GM12878 (cell line): ENCODE results near the gene DOLPP1. TPM values are rescaled to one million over a fixed set of nuclear protein-coding genes. Genes with fewer than 3 reads are reported as not detected.

ENCODE experiments used
- ATF7 ChIP-seq: fragments of 450-650 bp; IDR thresholded peaks from 2 replicates; pipeline ENCODE4 v1.6.1; 2016; ENCODE audit warnings: low read depth, mild to moderate bottlenecking
- BHLHE40 ChIP-seq, 2 experiments: fragments of 450-650 bp in 1 of 2; IDR thresholded peaks; 2 replicates each; pipeline ENCODE4 v1.6.1; 2011 to 2017; ENCODE audit warnings: low read depth in 2 of 2, borderline replicate concordance in 1 of 2, improper control_type of control experiment in 1 of 2, low read length in 1 of 2, mild to moderate bottlenecking in 1 of 2
- CBFB ChIP-seq: IDR thresholded peaks from 2 replicates; pipeline ENCODE4 v1.6.1; 2016; ENCODE audit warnings: antibody characterized with exemption, low read depth
- GATAD2B ChIP-seq: fragments of 450-650 bp; conservative IDR thresholded peaks from 2 replicates; pipeline ENCODE4 v1.6.1; 2017; ENCODE audit warnings: low read depth, mild to moderate bottlenecking, moderate library complexity
- KDM1A ChIP-seq: fragments of 200-600 bp; sonication (generic); IDR thresholded peaks from 2 replicates; pipeline ENCODE4 v1.6.1; 2016; ENCODE audit warnings: borderline replicate concordance
- LARP7 ChIP-seq: fragments of 450-650 bp; IDR thresholded peaks from 2 replicates; pipeline ENCODE4 v1.6.1; 2017; ENCODE audit warnings: mild to moderate bottlenecking
- NBN ChIP-seq: fragments of 450-650 bp; IDR thresholded peaks from 2 replicates; pipeline ENCODE4 v1.6.1; 2016
- NFXL1 ChIP-seq: fragments of 450-650 bp; IDR thresholded peaks from 2 replicates; pipeline ENCODE4 v1.6.1; 2017; ENCODE audit warnings: antibody characterized with exemption, mild to moderate bottlenecking, borderline replicate concordance
- NFYA ChIP-seq: IDR thresholded peaks from 2 replicates; pipeline ENCODE4 v1.6.1; 2011; ENCODE audit warnings: low read depth, mild to moderate bottlenecking, low read length, improper control_type of control experiment, borderline replicate concordance
- NFYB ChIP-seq: IDR thresholded peaks from 2 replicates; pipeline ENCODE4 v1.6.1; 2011; ENCODE audit warnings: low read depth, mild to moderate bottlenecking, low read length, improper control_type of control experiment, moderate library complexity; ENCODE audit not compliant: insufficient read depth
- POLR2A ChIP-seq: IDR thresholded peaks from 2 replicates; pipeline ENCODE4 v1.6.1; 2011; ENCODE audit warnings: low read depth, mild to moderate bottlenecking, low read length
- POLR2AphosphoS2 ChIP-seq: IDR thresholded peaks from 2 replicates; pipeline ENCODE4 v1.6.1; 2011; ENCODE audit warnings: low read depth, mild to moderate bottlenecking, low read length, improper control_type of control experiment, moderate library complexity
- RCOR1 ChIP-seq: conservative IDR thresholded peaks from 2 replicates; pipeline ENCODE4 v1.6.1; 2012; ENCODE audit warnings: low read depth, low read length, improper control_type of control experiment
- RUNX3 ChIP-seq: IDR thresholded peaks from 2 replicates; pipeline ENCODE4 v1.6.1; 2012; ENCODE audit warnings: low read length, inconsistent platforms
- TCF7 ChIP-seq: IDR thresholded peaks from 2 replicates; pipeline ENCODE4 v1.6.1; 2014; ENCODE audit warnings: antibody characterized with exemption, borderline replicate concordance
- ZNF207 ChIP-seq: fragments of 450-650 bp; IDR thresholded peaks from 2 replicates; pipeline ENCODE4 v1.6.1; 2014; ENCODE audit warnings: antibody characterized with exemption, mild to moderate bottlenecking, borderline replicate concordance
- ZNF217 ChIP-seq: fragments of 450-650 bp; IDR thresholded peaks from 2 replicates; pipeline ENCODE4 v1.6.1; 2017; ENCODE audit warnings: antibody characterized with exemption, mild to moderate bottlenecking
- ZNF24 ChIP-seq: fragments of 450-650 bp; IDR thresholded peaks from 2 replicates; pipeline ENCODE4 v1.6.1; 2017; ENCODE audit warnings: antibody characterized with exemption, mild to moderate bottlenecking
- ZZZ3 ChIP-seq: IDR thresholded peaks from 2 replicates; pipeline ENCODE4 v1.6.1; 2011; ENCODE audit warnings: low read depth; ENCODE audit not compliant: control insufficient read depth, insufficient read length
- polyA plus RNA-seq, 11 experiments: library from polyadenylated mRNA; depleted of rRNA in 4 of 11; unstranded in 6 of 11; stranded (reverse) in 5 of 11; fragments of >200 nt; fragmentation: Nextera tagmentation in 4 of 11; fragmentation: Illumina TruSeq in 1 of 11; extraction: Ambion mirVana in 4 of 11; extraction: Trizol in 1 of 11; gene quantifications; 1 replicate in 1 of 11; 2 replicates in 10 of 11; pipeline versions ENCODE4 v1.2.1 to v1.2.3, GENCODE V29; 2011 to 2016; ENCODE audit warnings: inconsistent platforms in 2 of 11, missing spikeins in 2 of 11, low read depth in 1 of 11
- total RNA-seq, 4 experiments: library from RNA; depleted of rRNA in 3 of 4; stranded (reverse); fragments of >200 nt in 3 of 4; fragmentation: Illumina TruSeq in 1 of 4; extraction: Trizol in 1 of 4; gene quantifications; 2 replicates each; pipeline versions ENCODE4 v1.2.1 to v1.2.3, GENCODE V29; 2013 to 2021
- TF ChIP-seq, protein P1 (sequence below): fragments of 450-650 bp; IDR thresholded peaks from 2 replicates; pipeline ENCODE4 v1.6.1; 2017; ENCODE audit warnings: borderline replicate concordance
- TF ChIP-seq, protein P2 (sequence below): fragments of 150-350 bp; IDR thresholded peaks from 2 replicates; pipeline ENCODE4 v1.6.1; 2014; ENCODE audit warnings: mild to moderate bottlenecking, low read depth, low read length
- TF ChIP-seq, protein P3 (sequence below): IDR thresholded peaks from 2 replicates; pipeline ENCODE4 v1.6.1; 2011; ENCODE audit warnings: borderline replicate concordance, low read depth, mild to moderate bottlenecking, moderate library complexity, mixed read lengths, low read length; ENCODE audit not compliant: insufficient read depth; ENCODE audit errors: extremely low read length
- TF ChIP-seq, protein P4 (sequence below): fragments of 450-650 bp; IDR thresholded peaks from 2 replicates; pipeline ENCODE4 v1.6.1; 2018; ENCODE audit warnings: mild to moderate bottlenecking, low read depth, moderate library complexity; ENCODE audit not compliant: partially characterized antibody

Gene DOLPP1
- total and polyA plus RNA-seq, 10 of the 15 experiments (the other 5 are each of a cell fraction or from before 2014, with no cell fraction given), result 0.76 to 19.9 (median 13.4) TPM

DNA sequence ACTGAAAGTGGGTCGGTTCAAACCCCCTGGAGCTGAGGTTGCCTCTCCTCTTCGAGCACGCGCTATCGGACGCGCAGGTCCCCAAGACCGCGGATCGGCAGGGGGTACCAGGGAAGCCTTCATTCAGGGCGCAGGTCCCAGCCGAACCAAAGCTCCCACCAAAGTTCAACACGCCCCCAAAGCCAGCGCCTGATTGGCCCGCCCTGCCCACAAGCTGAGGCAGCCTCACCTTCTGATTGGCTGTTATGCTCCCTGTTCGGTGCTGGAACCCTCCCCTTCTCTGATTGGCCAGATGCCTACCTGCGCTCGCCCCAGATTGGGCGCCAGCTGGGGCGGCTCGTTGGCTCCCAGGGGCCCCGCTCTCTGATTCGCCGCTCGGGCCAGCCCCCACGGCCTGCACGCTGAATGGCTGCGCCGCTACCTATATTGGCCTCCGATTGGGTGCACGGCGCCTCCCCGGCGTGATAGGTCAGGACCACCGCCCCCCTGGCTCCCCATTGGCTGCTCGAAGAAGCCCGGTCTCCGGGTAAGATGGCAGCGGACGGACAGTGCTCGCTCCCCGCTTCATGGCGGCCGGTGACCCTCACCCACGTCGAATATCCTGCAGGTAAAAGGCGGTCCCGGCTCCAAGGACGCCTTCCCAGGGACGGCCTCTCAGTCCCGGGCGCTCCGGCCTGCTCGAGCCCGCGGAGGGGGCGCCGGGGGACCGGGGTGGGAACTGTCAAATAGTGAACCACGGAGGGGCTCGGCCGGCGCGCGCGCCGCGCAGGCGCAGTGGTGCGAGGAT is at the start of gene DOLPP1 (continued):
- TF ChIP-seq, protein P1, sequence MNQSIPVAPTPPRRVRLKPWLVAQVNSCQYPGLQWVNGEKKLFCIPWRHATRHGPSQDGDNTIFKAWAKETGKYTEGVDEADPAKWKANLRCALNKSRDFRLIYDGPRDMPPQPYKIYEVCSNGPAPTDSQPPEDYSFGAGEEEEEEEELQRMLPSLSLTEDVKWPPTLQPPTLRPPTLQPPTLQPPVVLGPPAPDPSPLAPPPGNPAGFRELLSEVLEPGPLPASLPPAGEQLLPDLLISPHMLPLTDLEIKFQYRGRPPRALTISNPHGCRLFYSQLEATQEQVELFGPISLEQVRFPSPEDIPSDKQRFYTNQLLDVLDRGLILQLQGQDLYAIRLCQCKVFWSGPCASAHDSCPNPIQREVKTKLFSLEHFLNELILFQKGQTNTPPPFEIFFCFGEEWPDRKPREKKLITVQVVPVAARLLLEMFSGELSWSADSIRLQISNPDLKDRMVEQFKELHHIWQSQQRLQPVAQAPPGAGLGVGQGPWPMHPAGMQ, result no peak
- TF ChIP-seq, protein P2, sequence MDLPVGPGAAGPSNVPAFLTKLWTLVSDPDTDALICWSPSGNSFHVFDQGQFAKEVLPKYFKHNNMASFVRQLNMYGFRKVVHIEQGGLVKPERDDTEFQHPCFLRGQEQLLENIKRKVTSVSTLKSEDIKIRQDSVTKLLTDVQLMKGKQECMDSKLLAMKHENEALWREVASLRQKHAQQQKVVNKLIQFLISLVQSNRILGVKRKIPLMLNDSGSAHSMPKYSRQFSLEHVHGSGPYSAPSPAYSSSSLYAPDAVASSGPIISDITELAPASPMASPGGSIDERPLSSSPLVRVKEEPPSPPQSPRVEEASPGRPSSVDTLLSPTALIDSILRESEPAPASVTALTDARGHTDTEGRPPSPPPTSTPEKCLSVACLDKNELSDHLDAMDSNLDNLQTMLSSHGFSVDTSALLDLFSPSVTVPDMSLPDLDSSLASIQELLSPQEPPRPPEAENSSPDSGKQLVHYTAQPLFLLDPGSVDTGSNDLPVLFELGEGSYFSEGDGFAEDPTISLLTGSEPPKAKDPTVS, result no peak
- TF ChIP-seq POLR2A (peak; percentile 97), ZNF217 (no peak), GATAD2B (no peak; the same call in 1 of the 2 replicates), ZNF24 (no peak), ZNF207 (no peak; the same call in 1 of the 2 replicates), TCF7 (no peak), NBN (0 out of 2 replicates have a peak, but pooled peaks have one; percentile 20), NFXL1 (no peak), LARP7 (no peak; the same call in 1 of the 2 replicates), ZZZ3 (no peak), ATF7 (no peak), KDM1A (no peak), RUNX3 (peak; percentile 62; the same call in 1 of the 2 replicates), RCOR1 (0 out of 2 replicates have a peak, but pooled peaks have one; percentile 2), CBFB (no peak), BHLHE40 (IDR thresholded peaks at IDR 0.05; ENCODE audit: borderline replicate concordance in 1 of 2, low read depth in 2 of 2, low read length in 1 of 2) (no peak), POLR2AphosphoS2 (peak; percentile 79; the same call in 1 of the 2 replicates), NFYB (peak; percentile 99), NFYA (peak; percentile 91)
- TF ChIP-seq, protein P3, sequence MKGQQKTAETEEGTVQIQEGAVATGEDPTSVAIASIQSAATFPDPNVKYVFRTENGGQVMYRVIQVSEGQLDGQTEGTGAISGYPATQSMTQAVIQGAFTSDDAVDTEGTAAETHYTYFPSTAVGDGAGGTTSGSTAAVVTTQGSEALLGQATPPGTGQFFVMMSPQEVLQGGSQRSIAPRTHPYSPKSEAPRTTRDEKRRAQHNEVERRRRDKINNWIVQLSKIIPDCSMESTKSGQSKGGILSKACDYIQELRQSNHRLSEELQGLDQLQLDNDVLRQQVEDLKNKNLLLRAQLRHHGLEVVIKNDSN, result peak; percentile 7
- TF ChIP-seq, protein P4, sequence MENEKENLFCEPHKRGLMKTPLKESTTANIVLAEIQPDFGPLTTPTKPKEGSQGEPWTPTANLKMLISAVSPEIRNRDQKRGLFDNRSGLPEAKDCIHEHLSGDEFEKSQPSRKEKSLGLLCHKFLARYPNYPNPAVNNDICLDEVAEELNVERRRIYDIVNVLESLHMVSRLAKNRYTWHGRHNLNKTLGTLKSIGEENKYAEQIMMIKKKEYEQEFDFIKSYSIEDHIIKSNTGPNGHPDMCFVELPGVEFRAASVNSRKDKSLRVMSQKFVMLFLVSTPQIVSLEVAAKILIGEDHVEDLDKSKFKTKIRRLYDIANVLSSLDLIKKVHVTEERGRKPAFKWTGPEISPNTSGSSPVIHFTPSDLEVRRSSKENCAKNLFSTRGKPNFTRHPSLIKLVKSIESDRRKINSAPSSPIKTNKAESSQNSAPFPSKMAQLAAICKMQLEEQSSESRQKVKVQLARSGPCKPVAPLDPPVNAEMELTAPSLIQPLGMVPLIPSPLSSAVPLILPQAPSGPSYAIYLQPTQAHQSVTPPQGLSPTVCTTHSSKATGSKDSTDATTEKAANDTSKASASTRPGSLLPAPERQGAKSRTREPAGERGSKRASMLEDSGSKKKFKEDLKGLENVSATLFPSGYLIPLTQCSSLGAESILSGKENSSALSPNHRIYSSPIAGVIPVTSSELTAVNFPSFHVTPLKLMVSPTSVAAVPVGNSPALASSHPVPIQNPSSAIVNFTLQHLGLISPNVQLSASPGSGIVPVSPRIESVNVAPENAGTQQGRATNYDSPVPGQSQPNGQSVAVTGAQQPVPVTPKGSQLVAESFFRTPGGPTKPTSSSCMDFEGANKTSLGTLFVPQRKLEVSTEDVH, result no peak
